Thoracic aorta (tissue), 2 donors: ENCODE results near the gene ARL3. TPM values are rescaled to one million over a fixed set of nuclear protein-coding genes. Genes with fewer than 3 reads are reported as not detected.
"Not testable (repeated sequence)": the region's sequence is repeated elsewhere in the genome, so short reads cannot be mapped to it uniquely, and the experiment has no call there.

Source experiments
- ATAC-seq: fragments of 150-250 bp; one replicate; pipeline ENCODE4 v1.8.0; 2017; ENCODE audit warnings: low read depth; ENCODE audit not compliant: insufficient number of reproducible peaks, low FRiP score
- DNase-seq: peaks from one replicate; pipeline ENCODE4 v3.0.0-alpha.2; 2020; ENCODE audit warnings: low spot score
- H3K27ac ChIP-seq, 2 donors: fragments of 200-600 bp; sonication (generic); 1 replicate in 1 of 2; 2 replicates in 1 of 2; pipeline ENCODE4 v1.5.1; 2016; ENCODE audit warnings: mild to moderate bottlenecking in 2 of 2, moderate library complexity in 2 of 2
- H3K27me3 ChIP-seq: fragments of 200-600 bp; sonication (generic); replicated peaks from 2 replicates; pipeline ENCODE4 v1.6.0; 2016; ENCODE audit warnings: mild to moderate bottlenecking; ENCODE audit not compliant: insufficient read depth
- H3K36me3 ChIP-seq: fragments of 200-600 bp; sonication (generic); one replicate; pipeline ENCODE4 v1.5.1; 2016
- H3K4me1 ChIP-seq, 2 donors: fragments of 200-600 bp; sonication (generic); 1 replicate in 1 of 2; 2 replicates in 1 of 2; pipeline versions ENCODE4 v1.5.1 to v1.6.0; 2016; ENCODE audit warnings: low read depth in 2 of 2, mild to moderate bottlenecking in 1 of 2; ENCODE audit not compliant: control insufficient read depth in 1 of 2
- H3K4me3 ChIP-seq: fragments of 200-600 bp; sonication (generic); 2 replicates; pipeline ENCODE4 v1.5.1; 2016; ENCODE audit warnings: mild to moderate bottlenecking
- H3K9me3 ChIP-seq: fragments of 200-600 bp; sonication (generic); 2 replicates; pipeline ENCODE4 v1.5.1; 2016
- total RNA-seq, 2 donors: library from RNA; depleted of rRNA; stranded (reverse); fragments of >200 nt; gene quantifications; one replicate each; pipeline versions ENCODE4 v1.1.0 to v1.2.3, GENCODE V29; 2016
- TF ChIP-seq, protein P1 (sequence below): fragments of 200-600 bp; sonication (generic); IDR thresholded peaks from one replicate; pipeline ENCODE4 v1.5.1; 2019; ENCODE audit warnings: antibody characterized with exemption

The ARL3 gene
- total RNA-seq, 2 donors from 2014 or later, result 5.1 to 8.8 TPM

DNA sequence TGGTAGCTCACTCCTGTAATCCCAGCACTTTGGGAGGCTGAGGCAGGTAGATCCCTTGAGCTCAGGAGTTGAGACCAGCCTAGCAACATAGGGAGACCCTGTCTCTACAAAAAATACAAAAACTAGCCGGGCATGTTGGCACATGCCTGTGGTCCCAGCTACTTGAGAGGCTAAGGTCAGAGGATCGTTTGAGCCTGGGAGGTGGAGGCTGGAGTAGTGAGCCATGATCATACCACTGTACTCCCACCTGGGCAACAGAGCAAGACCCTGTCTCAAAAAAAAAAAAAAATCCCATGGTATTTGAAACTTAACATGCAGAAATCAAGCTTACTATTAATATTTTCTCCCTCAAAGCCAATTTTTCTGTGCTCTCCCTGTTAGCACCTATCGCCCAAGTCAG is 6.1 kb upstream of the ARL3 start:
- Histone ChIP-seq H3K4me1 (peaks cover 1 to 2% of the 10 kb centered on the region in 2 donors), H3K9me3 (no peaks in the 10 kb centered on the region), H3K4me3 (no peak overlapping the region), H3K36me3 (no peaks in the 10 kb centered on the region), H3K27ac (no peak overlapping the region), H3K27me3 (no peaks in the 10 kb centered on the region)
- TF ChIP-seq, protein P1, sequence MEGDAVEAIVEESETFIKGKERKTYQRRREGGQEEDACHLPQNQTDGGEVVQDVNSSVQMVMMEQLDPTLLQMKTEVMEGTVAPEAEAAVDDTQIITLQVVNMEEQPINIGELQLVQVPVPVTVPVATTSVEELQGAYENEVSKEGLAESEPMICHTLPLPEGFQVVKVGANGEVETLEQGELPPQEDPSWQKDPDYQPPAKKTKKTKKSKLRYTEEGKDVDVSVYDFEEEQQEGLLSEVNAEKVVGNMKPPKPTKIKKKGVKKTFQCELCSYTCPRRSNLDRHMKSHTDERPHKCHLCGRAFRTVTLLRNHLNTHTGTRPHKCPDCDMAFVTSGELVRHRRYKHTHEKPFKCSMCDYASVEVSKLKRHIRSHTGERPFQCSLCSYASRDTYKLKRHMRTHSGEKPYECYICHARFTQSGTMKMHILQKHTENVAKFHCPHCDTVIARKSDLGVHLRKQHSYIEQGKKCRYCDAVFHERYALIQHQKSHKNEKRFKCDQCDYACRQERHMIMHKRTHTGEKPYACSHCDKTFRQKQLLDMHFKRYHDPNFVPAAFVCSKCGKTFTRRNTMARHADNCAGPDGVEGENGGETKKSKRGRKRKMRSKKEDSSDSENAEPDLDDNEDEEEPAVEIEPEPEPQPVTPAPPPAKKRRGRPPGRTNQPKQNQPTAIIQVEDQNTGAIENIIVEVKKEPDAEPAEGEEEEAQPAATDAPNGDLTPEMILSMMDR, result no peak
- ATAC-seq (no peak), DNase-seq (no peak)

DNA sequence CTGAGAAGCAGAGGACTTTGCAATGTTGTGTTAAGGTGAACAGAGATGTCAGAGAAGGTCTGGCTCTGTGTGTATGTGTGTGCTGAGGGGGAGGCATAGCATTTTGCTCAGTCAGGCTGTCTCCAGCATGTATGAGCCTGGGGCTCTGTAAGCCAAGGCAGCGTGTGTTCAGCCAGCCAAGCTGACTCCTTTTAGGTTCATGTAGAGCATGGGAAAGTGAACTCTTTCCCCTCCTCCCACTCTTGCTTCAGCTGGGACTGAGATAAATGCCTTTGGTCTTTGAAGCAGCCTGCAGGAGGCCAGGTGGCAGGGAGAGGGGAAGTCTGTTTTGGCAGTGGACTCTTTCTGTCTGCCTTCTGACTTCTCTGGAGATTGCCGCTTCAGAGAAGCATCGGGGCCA is 4.0 kb upstream of the ARL3 start:
- H3K27ac ChIP-seq, result no peak overlapping the region

DNA sequence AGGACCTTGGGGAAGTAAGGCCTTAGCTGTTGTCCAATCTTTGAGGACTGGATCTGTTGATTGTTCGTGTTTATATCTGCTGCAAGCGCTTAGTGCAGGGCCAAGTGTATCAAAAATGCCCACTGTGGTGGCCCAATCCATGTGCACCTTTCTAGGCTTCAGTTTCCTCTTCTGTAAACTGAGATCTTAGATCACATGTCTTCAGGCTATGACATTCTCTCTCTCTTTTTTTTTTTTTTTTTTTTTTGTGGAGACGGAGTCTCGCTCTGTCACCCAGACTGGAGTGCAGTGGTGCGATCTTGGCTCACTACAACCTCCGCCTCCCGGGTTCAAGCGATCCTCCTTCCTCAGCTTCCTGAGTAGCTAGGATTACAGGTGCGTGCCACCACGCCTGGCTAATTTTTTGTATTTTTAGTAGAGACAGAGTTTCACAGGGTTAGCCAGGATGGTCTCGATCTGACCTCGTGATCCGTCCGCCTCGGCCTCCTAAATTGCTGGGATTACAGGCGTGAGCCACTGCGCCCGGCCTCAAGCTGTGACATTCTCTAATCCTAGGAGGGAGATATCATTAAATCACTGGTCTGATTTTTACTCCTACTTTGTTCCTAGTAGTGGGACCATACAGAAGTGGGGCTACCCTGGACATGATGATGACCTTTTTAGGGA is 2.8 kb upstream of the ARL3 start:
- not testable (repeated sequence) for H3K36me3 ChIP-seq, H3K9me3 ChIP-seq, DNase-seq, H3K27ac ChIP-seq, H3K4me3 ChIP-seq, H3K27me3 ChIP-seq, ATAC-seq
- peaks cover 12 to 19% of the 10 kb centered on the region in 2 donors for H3K4me1 ChIP-seq

More for the DNA sequence above, 4.0 kb upstream of the ARL3 start:
- Histone ChIP-seq H3K36me3 (no peaks in the 10 kb centered on the region), H3K4me3 (no peak overlapping the region), H3K4me1 (peaks cover 5 to 11% of the 10 kb centered on the region in 2 donors), H3K27me3 (no peaks in the 10 kb centered on the region), H3K9me3 (no peaks in the 10 kb centered on the region)
- no peak for ATAC-seq
- no peak for DNase-seq
- TF ChIP-seq, protein P1, result no peak

DNA sequence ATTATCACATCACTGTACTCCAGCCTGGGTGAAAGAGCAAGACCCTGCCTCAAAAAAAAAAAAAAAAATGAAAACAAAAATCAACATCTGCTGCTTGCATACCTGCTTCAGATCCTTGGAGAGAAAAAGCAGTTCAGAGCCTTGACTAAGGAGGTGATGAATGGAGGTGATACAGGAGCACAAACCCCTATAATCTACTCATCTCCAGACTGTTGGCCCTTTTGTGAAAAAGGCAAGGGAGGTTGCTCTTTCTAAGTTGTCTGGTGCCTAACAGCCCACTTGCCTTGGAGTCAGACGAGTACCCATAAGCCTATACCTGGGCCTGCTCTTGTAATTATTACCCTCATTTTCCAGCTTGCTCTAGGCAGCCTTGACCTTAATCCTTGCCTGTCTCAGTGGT is 1.7 kb upstream of the ARL3 start:
- Histone ChIP-seq H3K4me1 (peaks cover 12 to 19% of the 10 kb centered on the region in 2 donors), H3K27me3 (no peaks in the 10 kb centered on the region), H3K27ac (no peak overlapping the region), H3K36me3 (no peaks in the 10 kb centered on the region), H3K4me3 (no peak overlapping the region), H3K9me3 (no peaks in the 10 kb centered on the region)
- no peak for DNase-seq
- TF ChIP-seq, protein P1, result no peak
- ATAC-seq, result no peak

DNA sequence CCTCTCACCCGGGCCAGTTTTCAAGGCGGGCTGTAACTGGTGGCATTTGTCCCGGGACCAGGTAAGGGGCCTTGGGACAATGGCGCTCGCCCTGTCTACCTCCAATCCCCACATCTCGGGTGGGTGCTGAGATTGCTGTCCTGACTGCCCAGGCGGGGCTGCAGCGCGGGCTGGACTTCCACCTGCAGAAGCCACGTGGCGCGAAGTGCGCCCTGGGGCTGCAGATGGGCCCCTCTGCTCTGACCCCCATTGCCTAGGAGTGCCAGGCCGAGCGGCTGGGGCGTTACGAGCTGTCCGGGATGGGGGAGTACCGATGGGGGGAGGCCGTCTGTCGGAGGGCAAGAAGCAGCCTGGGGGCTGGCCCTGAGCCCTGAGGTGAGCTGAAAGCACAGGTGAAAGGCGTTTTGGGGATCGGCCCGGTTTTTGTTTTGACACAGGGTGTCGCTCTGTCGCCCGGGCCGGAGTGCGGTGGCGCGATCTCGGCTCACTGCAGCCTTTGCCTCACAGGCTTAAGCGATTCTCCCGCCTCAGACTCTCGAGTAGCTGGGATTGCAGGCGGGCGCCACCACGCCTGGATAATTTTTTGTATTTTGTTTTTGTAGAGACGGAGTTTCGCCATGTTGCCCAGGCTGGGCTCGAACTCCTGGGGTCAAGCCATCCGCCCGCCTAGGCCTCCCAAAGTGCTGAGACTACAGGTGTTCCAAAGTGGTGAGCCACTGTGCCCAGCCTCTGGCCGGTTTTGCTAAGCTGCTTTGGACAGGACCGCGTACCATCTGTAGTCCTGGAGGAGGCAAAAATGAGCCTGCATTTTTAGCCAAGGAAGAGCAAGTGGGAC is 641 bp upstream of the ARL3 start, which contains the start of gene SFXN2:
SFXN2 (plus strand) TSS at position 16 of the 835 bp plus-strand sequence. CDS start 12,001 bp downstream, outside the sequence.
- no peak for ATAC-seq
- DNase-seq, result no peak
- Histone ChIP-seq H3K9me3 (no peaks in the 10 kb centered on the region), H3K4me1 (peaks cover 12 to 19% of the 10 kb centered on the region in 2 donors), H3K27me3 (no peaks in the 10 kb centered on the region), H3K36me3 (no peaks in the 10 kb centered on the region), H3K4me3 (peak within 1 kb of the TSS; percentile 85), H3K27ac (peak within 1 kb of the TSS; percentile 51 to 68)
- TF ChIP-seq, protein P1, result no peak
